Activated CD8-positive, alpha-beta T cell treated with anti-CD3 and anti-CD28 coated beads for 36 hours (primary cell): ENCODE data around the gene SPACA5B. TPM values are rescaled to one million over a fixed set of nuclear protein-coding genes. Genes with fewer than 3 reads are reported as not detected.
A peak's percentile ranks its signal among the peaks of the same experiment; 100 is the strongest.
"Not testable (repeated sequence)": the region's sequence is repeated elsewhere in the genome, so short reads cannot be mapped to it uniquely, and the experiment has no call there.

ENCODE experiments used
- ATAC-seq: fragments of 200-7000 bp; cut with Tn5 transposase; one replicate; pipeline ENCODE4 v1.10.0; 2021; ENCODE audit warnings: mild to moderate bottlenecking, moderate library complexity
- CTCF ChIA-PET: fragments of 350-600 bp; sonication (Branson Sonifier 250); formaldehyde crosslinking; loops from one replicate; lab custom pipeline; 2021; ENCODE audit warnings: antibody characterized with exemption; lab: Charles Lee
- POLR2A ChIA-PET: fragments of 350-600 bp; sonication (Branson Sonifier 250); formaldehyde crosslinking; loops from one replicate; lab custom pipeline; 2021; ENCODE audit warnings: antibody characterized with exemption; lab: Charles Lee
- DNase-seq: peaks from one replicate; pipeline ENCODE4 v3.0.0-alpha.2; 2020
- H3K27ac Mint-ChIP-seq: one replicate; pipeline ENCODE4 v1.8.0; 2021; ENCODE audit warnings: mild to moderate bottlenecking, mixed read lengths
- H3K27me3 Mint-ChIP-seq: one replicate; pipeline ENCODE4 v1.8.0; 2021; ENCODE audit warnings: mixed read lengths
- H3K36me3 Mint-ChIP-seq: one replicate; pipeline ENCODE4 v1.8.0; 2021; ENCODE audit warnings: low read depth, mixed read lengths
- H3K4me1 Mint-ChIP-seq: one replicate; pipeline ENCODE4 v1.8.0; 2021; ENCODE audit warnings: low read depth, mixed read lengths
- H3K4me3 Mint-ChIP-seq: one replicate; pipeline ENCODE4 v1.8.0; 2021; ENCODE audit warnings: mild to moderate bottlenecking, moderate library complexity, mixed read lengths
- H3K9me3 Mint-ChIP-seq: one replicate; pipeline ENCODE4 v1.8.0; 2021; ENCODE audit warnings: mixed read lengths
- CTCF ChIP-seq: fragments of 200-600 bp; IDR thresholded peaks from one replicate; pipeline ENCODE4 v1.8.0; 2022; ENCODE audit warnings: antibody characterized with exemption, mild to moderate bottlenecking
- intact Hi-C: fragments of 100-400 bp; cut with micrococcal nuclease; formaldehyde crosslinking; loops from one replicate; pipeline ENCODE4 v1.10.0; 2022
- total RNA-seq, 2 experiments: library from RNA; stranded (reverse); gene quantifications; one replicate each; pipeline ENCODE4 v1.2.3, GENCODE V29; 2021

SPACA5B gene
- total RNA-seq, 2 experiments from 2014 or later, result not detected

- H3K4me1 Mint-ChIP-seq, result no peaks in the 10 kb centered on the region
- H3K4me3 Mint-ChIP-seq, result no peak overlapping the region
- ATAC-seq, result no peak
- no peaks in the 10 kb centered on the region for H3K27me3 Mint-ChIP-seq
- H3K27ac Mint-ChIP-seq, result no peak overlapping the region
- no peak for TF ChIP-seq CTCF
- POLR2A ChIA-PET, result no interaction called here
- H3K9me3 Mint-ChIP-seq, result no peaks in the 10 kb centered on the region
- intact Hi-C loops, result no loop called here
- H3K36me3 Mint-ChIP-seq, result no peaks in the 10 kb centered on the region
- no peak for DNase-seq
- CTCF ChIA-PET, result no interaction called here
Measured at GRCh38 chrX:48101443-48101842, 29.0 kb upstream of the SPACA5B start.

- no peaks in the 10 kb centered on the region for H3K36me3 Mint-ChIP-seq
- intact Hi-C loops, result no loop called here
- no peaks in the 10 kb centered on the region for H3K4me1 Mint-ChIP-seq
- no peak overlapping the region for H3K4me3 Mint-ChIP-seq
- no peak overlapping the region for H3K27ac Mint-ChIP-seq
- H3K9me3 Mint-ChIP-seq, result no peaks in the 10 kb centered on the region
- ChIA-PET CTCF (no interaction called here), POLR2A (no interaction called here)
- no peaks in the 10 kb centered on the region for H3K27me3 Mint-ChIP-seq
- ATAC-seq (no peak), DNase-seq (no peak)
- no peak for TF ChIP-seq CTCF
Measured at GRCh38 chrX:48102874-48103374, 27.5 kb upstream of the SPACA5B start.

GRCh38 chrX:48107717-48108116 is 22.7 kb upstream of the SPACA5B start:
- Mint-ChIP-seq H3K36me3 (no peaks in the 10 kb centered on the region), H3K27ac (no peak overlapping the region), H3K4me1 (no peaks in the 10 kb centered on the region), H3K4me3 (no peak overlapping the region), H3K27me3 (no peaks in the 10 kb centered on the region), H3K9me3 (no peaks in the 10 kb centered on the region)
- POLR2A ChIA-PET, result no interaction called here
- CTCF ChIA-PET, result no interaction called here
- ATAC-seq, result no peak
- no peak for DNase-seq
- intact Hi-C loops, result no loop called here
- no peak for TF ChIP-seq CTCF

GRCh38 chrX:48125286-48125685 is 5.1 kb upstream of the SPACA5B start:
- ATAC-seq, CTCF ChIA-PET, H3K27me3 Mint-ChIP-seq, H3K4me3 Mint-ChIP-seq, H3K36me3 Mint-ChIP-seq, H3K4me1 Mint-ChIP-seq, DNase-seq, POLR2A ChIA-PET, H3K9me3 Mint-ChIP-seq, H3K27ac Mint-ChIP-seq, intact Hi-C loops: not testable (repeated sequence)

- POLR2A ChIA-PET, H3K4me3 Mint-ChIP-seq, H3K9me3 Mint-ChIP-seq, intact Hi-C loops, H3K27me3 Mint-ChIP-seq, H3K36me3 Mint-ChIP-seq, H3K27ac Mint-ChIP-seq, CTCF ChIA-PET, DNase-seq, H3K4me1 Mint-ChIP-seq, ATAC-seq: not testable (repeated sequence)
Measured at GRCh38 chrX:48132308-48132844, 1.9 kb downstream of the SPACA5B start.

GRCh38 chrX:48139076-48139475 is 8.7 kb downstream of the SPACA5B start:
- DNase-seq, ATAC-seq, H3K4me3 Mint-ChIP-seq, H3K27ac Mint-ChIP-seq, H3K36me3 Mint-ChIP-seq, POLR2A ChIA-PET, H3K9me3 Mint-ChIP-seq, CTCF ChIA-PET, intact Hi-C loops, H3K27me3 Mint-ChIP-seq: not testable (repeated sequence)
- peaks cover 12% of the 10 kb centered on the region for H3K4me1 Mint-ChIP-seq

- H3K27me3 Mint-ChIP-seq, H3K4me3 Mint-ChIP-seq, H3K9me3 Mint-ChIP-seq, CTCF ChIA-PET, intact Hi-C loops, POLR2A ChIA-PET, DNase-seq, H3K36me3 Mint-ChIP-seq, H3K27ac Mint-ChIP-seq: not testable (repeated sequence)
- peaks cover 15% of the 10 kb centered on the region for H3K4me1 Mint-ChIP-seq
- ATAC-seq, result peak; percentile 67
Measured at GRCh38 chrX:48141810-48142508, 11.5 kb downstream of the SPACA5B start.

- H3K4me1 Mint-ChIP-seq, result peaks cover 15% of the 10 kb centered on the region
- H3K27ac Mint-ChIP-seq, result peak overlapping the region; percentile 55
- intact Hi-C loops, POLR2A ChIA-PET, H3K36me3 Mint-ChIP-seq, H3K9me3 Mint-ChIP-seq, H3K4me3 Mint-ChIP-seq, H3K27me3 Mint-ChIP-seq, CTCF ChIA-PET: not testable (repeated sequence)
- peak; percentile 78 for ATAC-seq
- DNase-seq, result peak; percentile 42
Measured at GRCh38 chrX:48142697-48143096, 12.3 kb downstream of the SPACA5B start.
